Right cardiac atrium (tissue), 5 donors: Measurements from ENCODE around the gene HDAC11. TPM values are rescaled to one million over a fixed set of nuclear protein-coding genes. Genes with fewer than 3 reads are reported as not detected.

Experiments
- ATAC-seq, 2 donors: fragments of 200-7000 bp; cut with Tn5 transposase; one replicate each; pipeline versions ENCODE4 v1.8.0 to v1.9.1; 2020; ENCODE audit warnings: moderate library complexity in 2 of 2, mild to moderate bottlenecking in 1 of 2
- DNase-seq, 3 donors: peaks; one replicate each; pipeline ENCODE4 v3.0.0-alpha.2; 2020
- H3K27ac ChIP-seq: one replicate; pipeline ENCODE4 v1.5.1; 2013; ENCODE audit warnings: mild to moderate bottlenecking, low read length, control low read depth, moderate library complexity
- H3K27me3 ChIP-seq: one replicate; pipeline ENCODE4 v1.6.1; 2013; ENCODE audit not compliant: control insufficient read depth, insufficient read depth
- H3K4me1 ChIP-seq: one replicate; pipeline ENCODE4 v1.6.1; 2013; ENCODE audit warnings: low read length; ENCODE audit not compliant: control insufficient read depth, insufficient read depth
- H3K4me3 ChIP-seq: one replicate; pipeline ENCODE4 v1.5.1; 2013; ENCODE audit warnings: low read length, control low read depth
- H3K9me3 ChIP-seq: one replicate; pipeline ENCODE4 v1.6.1; 2013; ENCODE audit warnings: low read length; ENCODE audit not compliant: control insufficient read depth
- WGBS: extraction: QIAGEN DNeasy Blood & Tissue Kit; methylation state at CpG from one replicate; pipeline ENCODE4 v1.1.7; 2013; 5-methylcytosine and 5-hydroxymethylcytosine counted together
- intact Hi-C, 4 donors: fragments of 100-400 bp; cut with DNase I; formaldehyde crosslinking; loops; one replicate each; pipeline versions ENCODE4 v1.11.0 to v1.14.0; 2022 to 2023
- polyA plus RNA-seq: library from polyadenylated mRNA; stranded (reverse); fragments of 200-250 nt; gene quantifications from one replicate; pipeline ENCODE4 v1.2.3, GENCODE V29; 2013
- total RNA-seq, 4 donors: library from RNA; stranded (reverse); fragmentation: NEBNext Ultra II Directional; extraction: Animal tissue kit (Norgen Biotek cat#: 25700); gene quantifications; one replicate each; pipeline ENCODE4 v1.2.1, GENCODE V29; 2021
- donor health status: healthy with polysubstance abuse.
- donor health status: DM: no; HTN: yes; CAD: no.
- donor health status: DM: no; HTN: no; CAD: no.
- donor health status: DM: no; HTN: yes; CAD: no; lungs with severe emphysema.
- donor health status: DM: yes; HTN: yes; CAD: no.

HDAC11 gene
- total and polyA plus RNA-seq, 5 donors = 35.2 to 51.3 (median 42.8) TPM

GRCh38 chr3:13545952-13546454 is 65.9 kb downstream of the HDAC11 start:
- peak overlapping the region; percentile 26 for H3K27ac ChIP-seq
- H3K4me3 ChIP-seq = no peak overlapping the region
- DNase-seq = no peak

GRCh38 chr3:13546667-13547171 is 66.6 kb downstream of the HDAC11 start:
- H3K27ac ChIP-seq = peak overlapping the region; percentile 31
- peaks cover 7% of the 10 kb centered on the region for H3K4me1 ChIP-seq
- peak; percentile 59 to 63 for ATAC-seq
- intact Hi-C loops = no loop called here
- no peaks in the 10 kb centered on the region for H3K27me3 ChIP-seq
- WGBS = 19% methylated on average over 9 of the region's 9 CpGs
- peak; percentile 83 to 94 (median 93) for DNase-seq
- no peaks in the 10 kb centered on the region for H3K9me3 ChIP-seq
- no peak overlapping the region for H3K4me3 ChIP-seq

More at GRCh38 chr3:13545952-13546454, 65.9 kb downstream of the HDAC11 start:
- peaks cover 7% of the 10 kb centered on the region for H3K4me1 ChIP-seq
- ATAC-seq = no peak
- H3K9me3 ChIP-seq = no peaks in the 10 kb centered on the region
- H3K27me3 ChIP-seq = no peaks in the 10 kb centered on the region
- intact Hi-C loops = no loop called here
- WGBS = 70% methylated on average over 9 of the region's 9 CpGs

GRCh38 chr3:13547591-13548371 is 67.7 kb downstream of the HDAC11 start:
- H3K27me3 ChIP-seq = no peaks in the 10 kb centered on the region
- 73% methylated on average over 10 of the region's 10 CpGs for WGBS
- ATAC-seq (peak in 1 of 2 donors; percentile 8), DNase-seq (peak in 2 of 3 donors; percentile 67 to 75)
- intact Hi-C loops = no loop called here
- H3K9me3 ChIP-seq = no peaks in the 10 kb centered on the region
- H3K4me1 ChIP-seq = peaks cover 7% of the 10 kb centered on the region
- H3K27ac ChIP-seq = peak overlapping the region; percentile 20
- H3K4me3 ChIP-seq = no peak overlapping the region

- peak; percentile 83 to 84 for ATAC-seq
- Histone ChIP-seq H3K27me3 (no peaks in the 10 kb centered on the region), H3K27ac (peak within 1 kb of the TSS; percentile 40), H3K4me1 (peaks cover 7% of the 10 kb centered on the region), H3K4me3 (peak within 1 kb of the TSS; percentile 57), H3K9me3 (no peaks in the 10 kb centered on the region)
- WGBS = 5% methylated on average over 107 of the region's 107 CpGs
- intact Hi-C loops = no loop called here
- DNase-seq = peak; percentile 78 to 91 (median 91)
Measured at GRCh38 chr3:13548696-13549622, 68.9 kb downstream of the HDAC11 start, which contains the start of gene FBLN2. TSS of gene FBLN2 (plus strand) at chr3:13549125. CDS start at chr3:13570356, 21,231 bp downstream.

- H3K4me1 ChIP-seq = peaks cover 7% of the 10 kb centered on the region
- intact Hi-C loops = loop anchor here in 1 of 4 donors (5.0 kb wide), 1 partner anchor 43 kb away; no protein-coding TSS in a partner anchor
- peak overlapping the region; percentile 57 for H3K4me3 ChIP-seq
- peak in 1 of 2 donors; percentile 1 for ATAC-seq
- DNase-seq = peak in 1 of 3 donors; percentile 79
- H3K9me3 ChIP-seq = no peaks in the 10 kb centered on the region
- 38% methylated on average over 18 of the region's 18 CpGs for WGBS
- no peaks in the 10 kb centered on the region for H3K27me3 ChIP-seq
- peak overlapping the region; percentile 21 for H3K27ac ChIP-seq
Measured at GRCh38 chr3:13549623-13550422, 69.7 kb downstream of the HDAC11 start.

- WGBS = 42% methylated on average over 2 of the region's 2 CpGs
- intact Hi-C loops = loop anchor here in 1 of 4 donors (5.0 kb wide), 1 partner anchor 43 kb away; no protein-coding TSS in a partner anchor
- H3K27ac ChIP-seq = peak overlapping the region; percentile 5
- H3K4me1 ChIP-seq = peaks cover 7% of the 10 kb centered on the region
- DNase-seq (peak in 1 of 3 donors; percentile 44), ATAC-seq (no peak)
- H3K9me3 ChIP-seq = no peaks in the 10 kb centered on the region
- H3K27me3 ChIP-seq = no peaks in the 10 kb centered on the region
- H3K4me3 ChIP-seq = peak overlapping the region; percentile 57
Measured at GRCh38 chr3:13550423-13550690, 70.3 kb downstream of the HDAC11 start.

GRCh38 chr3:13550791-13551360 is 70.8 kb downstream of the HDAC11 start:
- intact Hi-C loops = loop anchor here in 1 of 4 donors (5.0 kb wide), 1 partner anchor 44 kb away; no protein-coding TSS in a partner anchor
- 51% methylated on average over 13 of the region's 13 CpGs for WGBS
- Histone ChIP-seq H3K4me3 (peak overlapping the region; percentile 57), H3K9me3 (no peaks in the 10 kb centered on the region), H3K27ac (no peak overlapping the region), H3K4me1 (peaks cover 6% of the 10 kb centered on the region), H3K27me3 (no peaks in the 10 kb centered on the region)
- ATAC-seq (no peak), DNase-seq (peak in 1 of 3 donors; percentile 57)

GRCh38 chr3:13552857-13553652 is 72.9 kb downstream of the HDAC11 start:
- peaks cover 2% of the 10 kb centered on the region for H3K4me1 ChIP-seq
- 40% methylated on average over 28 of the region's 28 CpGs for WGBS
- H3K4me3 ChIP-seq = no peak overlapping the region
- ATAC-seq (peak in 1 of 2 donors; percentile 7), DNase-seq (peak in 1 of 3 donors; percentile 80)
- no peaks in the 10 kb centered on the region for H3K27me3 ChIP-seq
- intact Hi-C loops = loop anchor here in 1 of 4 donors (5.0 kb wide), 1 partner anchor 46 kb away; no protein-coding TSS in a partner anchor
- peak overlapping the region; percentile 4 for H3K27ac ChIP-seq
- no peaks in the 10 kb centered on the region for H3K9me3 ChIP-seq

GRCh38 chr3:13553686-13554085 is 73.6 kb downstream of the HDAC11 start:
- DNase-seq = no peak

More at GRCh38 chr3:13553686-13554085, 73.6 kb downstream of the HDAC11 start:
- peak in 1 of 2 donors; percentile 17 for ATAC-seq
- Histone ChIP-seq H3K27me3 (no peaks in the 10 kb centered on the region), H3K4me1 (peaks cover 2% of the 10 kb centered on the region), H3K9me3 (no peaks in the 10 kb centered on the region), H3K4me3 (no peak overlapping the region), H3K27ac (no peak overlapping the region)
- WGBS = 50% methylated on average over 12 of the region's 12 CpGs
- intact Hi-C loops = loop anchor here in 1 of 4 donors (5.0 kb wide), 1 partner anchor 46 kb away; no protein-coding TSS in a partner anchor
